Neutrophil (primary cell): ENCODE results near the gene GOLGA8B.
A peak's percentile ranks its signal among the peaks of the same experiment; 100 is the strongest.
"Not testable (repeated sequence)": the region's sequence is repeated elsewhere in the genome, so short reads cannot be mapped to it uniquely, and the experiment has no call there.

Experiments
- H3K27ac ChIP-seq: fragments of 200-600 bp; sonication (generic); 2 replicates; pipeline ENCODE4 v1.5.1; 2016; ENCODE audit warnings: mild to moderate bottlenecking, moderate library complexity
- H3K27me3 ChIP-seq: fragments of 200-600 bp; sonication (generic); 2 replicates; pipeline ENCODE4 v1.6.0; 2016; ENCODE audit warnings: mild to moderate bottlenecking
- H3K36me3 ChIP-seq: fragments of 200-600 bp; sonication (generic); 2 replicates; pipeline ENCODE4 v1.5.1; 2017
- H3K4me1 ChIP-seq, 2 experiments: fragments of 200-600 bp in 1 of 2; sonication (generic) in 1 of 2; 1 replicate in 1 of 2; 2 replicates in 1 of 2; pipeline versions ENCODE4 v1.5.1 to v1.6.1; 2013 to 2016; ENCODE audit warnings: low read depth in 1 of 2, low read length in 1 of 2, mild to moderate bottlenecking in 1 of 2, moderate library complexity in 1 of 2; ENCODE audit not compliant: control insufficient read depth in 1 of 2, insufficient read depth in 1 of 2
- H3K4me3 ChIP-seq, 2 experiments: fragments of 200-600 bp in 1 of 2; sonication (generic) in 1 of 2; 1 replicate in 1 of 2; 2 replicates in 1 of 2; pipeline ENCODE4 v1.5.1; 2013 to 2016; ENCODE audit warnings: low read depth in 1 of 2, low read length in 1 of 2, mild to moderate bottlenecking in 1 of 2, moderate library complexity in 1 of 2
- H3K9me3 ChIP-seq: fragments of 200-600 bp; sonication (generic); 2 replicates; pipeline ENCODE4 v1.5.1; 2016
- TF ChIP-seq, protein P1 (sequence below): fragments of 200-600 bp; sonication (generic); IDR thresholded peaks from 2 replicates; pipeline ENCODE4 v1.5.1; 2016; ENCODE audit warnings: antibody characterized with exemption

Gene GOLGA8B, protein sequence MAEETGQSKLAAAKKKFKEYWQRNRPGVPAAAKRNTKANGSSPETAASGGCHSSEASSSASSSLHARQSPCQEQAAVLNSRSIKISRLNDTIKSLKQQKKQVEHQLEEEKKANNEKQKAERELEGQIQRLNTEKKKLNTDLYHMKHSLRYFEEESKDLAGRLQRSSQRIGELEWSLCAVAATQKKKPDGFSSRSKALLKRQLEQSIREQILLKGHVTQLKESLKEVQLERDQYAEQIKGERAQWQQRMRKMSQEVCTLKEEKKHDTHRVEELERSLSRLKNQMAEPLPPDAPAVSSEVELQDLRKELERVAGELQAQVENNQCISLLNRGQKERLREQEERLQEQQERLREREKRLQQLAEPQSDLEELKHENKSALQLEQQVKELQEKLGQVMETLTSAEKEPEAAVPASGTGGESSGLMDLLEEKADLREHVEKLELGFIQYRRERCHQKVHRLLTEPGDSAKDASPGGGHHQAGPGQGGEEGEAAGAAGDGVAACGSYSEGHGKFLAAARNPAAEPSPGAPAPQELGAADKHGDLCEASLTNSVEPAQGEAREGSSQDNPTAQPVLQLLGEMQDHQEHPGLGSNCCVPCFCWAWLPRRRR

DNA sequence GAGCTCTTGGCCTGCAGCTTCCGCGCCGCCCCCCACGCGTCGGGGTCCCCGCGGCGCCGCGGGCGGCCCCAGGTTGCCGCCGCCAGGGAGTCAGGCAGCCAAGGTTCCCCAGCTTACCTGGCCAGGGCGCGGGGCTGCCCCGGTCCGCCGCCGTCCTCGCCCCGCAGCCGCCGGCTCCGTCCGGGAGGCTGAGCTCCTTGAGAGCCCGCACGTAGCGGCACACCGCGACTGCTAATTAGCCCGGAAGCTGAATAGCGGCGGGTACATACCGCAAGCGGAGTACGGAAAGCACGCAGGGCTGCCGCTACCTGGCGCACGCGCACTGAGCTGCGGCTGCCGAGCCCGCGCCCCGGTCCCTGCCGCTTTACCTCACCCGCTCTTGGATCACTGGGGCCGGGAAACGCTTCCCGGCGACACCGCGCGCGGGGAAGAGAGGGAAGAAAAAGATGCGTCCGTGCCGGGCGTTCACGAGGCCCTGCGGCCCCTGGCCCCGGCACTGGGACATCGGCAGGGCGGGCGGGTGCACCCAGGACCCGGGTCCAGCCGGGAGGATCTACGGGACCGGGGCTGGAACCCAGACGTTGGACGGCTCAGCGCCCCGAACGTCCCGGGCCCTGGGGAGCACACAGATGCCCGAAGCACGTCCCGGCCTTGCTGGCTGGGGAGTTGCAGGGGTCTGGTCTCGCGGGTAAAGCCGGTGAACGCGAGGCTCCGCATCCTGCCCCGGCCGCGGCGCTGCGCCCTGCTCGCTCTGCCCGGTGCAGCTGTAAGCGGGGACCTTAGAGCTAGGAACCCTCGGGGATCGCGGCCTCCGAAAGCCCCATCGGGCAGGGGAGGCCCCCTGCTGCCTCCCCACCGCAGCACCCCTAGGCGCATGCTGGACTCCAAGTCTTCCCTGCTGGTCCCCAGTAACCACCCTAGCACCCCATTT is at the start of gene GOLGA8B:
Gene GOLGA8B (minus strand): TSS at position 253 of the 931 bp plus-strand sequence. CDS start 47,739 bp downstream, outside the sequence.
- peaks cover 61% of the 10 kb centered on the region for H3K27me3 ChIP-seq
- TF ChIP-seq, protein P1, sequence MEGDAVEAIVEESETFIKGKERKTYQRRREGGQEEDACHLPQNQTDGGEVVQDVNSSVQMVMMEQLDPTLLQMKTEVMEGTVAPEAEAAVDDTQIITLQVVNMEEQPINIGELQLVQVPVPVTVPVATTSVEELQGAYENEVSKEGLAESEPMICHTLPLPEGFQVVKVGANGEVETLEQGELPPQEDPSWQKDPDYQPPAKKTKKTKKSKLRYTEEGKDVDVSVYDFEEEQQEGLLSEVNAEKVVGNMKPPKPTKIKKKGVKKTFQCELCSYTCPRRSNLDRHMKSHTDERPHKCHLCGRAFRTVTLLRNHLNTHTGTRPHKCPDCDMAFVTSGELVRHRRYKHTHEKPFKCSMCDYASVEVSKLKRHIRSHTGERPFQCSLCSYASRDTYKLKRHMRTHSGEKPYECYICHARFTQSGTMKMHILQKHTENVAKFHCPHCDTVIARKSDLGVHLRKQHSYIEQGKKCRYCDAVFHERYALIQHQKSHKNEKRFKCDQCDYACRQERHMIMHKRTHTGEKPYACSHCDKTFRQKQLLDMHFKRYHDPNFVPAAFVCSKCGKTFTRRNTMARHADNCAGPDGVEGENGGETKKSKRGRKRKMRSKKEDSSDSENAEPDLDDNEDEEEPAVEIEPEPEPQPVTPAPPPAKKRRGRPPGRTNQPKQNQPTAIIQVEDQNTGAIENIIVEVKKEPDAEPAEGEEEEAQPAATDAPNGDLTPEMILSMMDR, result no peak
- no peak within 1 kb of the TSS for H3K27ac ChIP-seq
- no peaks in the 10 kb centered on the region for H3K9me3 ChIP-seq
- H3K4me3 ChIP-seq, result peak within 1 kb of the TSS; percentile 61 to 63
- no peaks in the 10 kb centered on the region for H3K36me3 ChIP-seq
- H3K4me1 ChIP-seq, result peaks cover 7 to 13% of the 10 kb centered on the region in 2 experiments

DNA sequence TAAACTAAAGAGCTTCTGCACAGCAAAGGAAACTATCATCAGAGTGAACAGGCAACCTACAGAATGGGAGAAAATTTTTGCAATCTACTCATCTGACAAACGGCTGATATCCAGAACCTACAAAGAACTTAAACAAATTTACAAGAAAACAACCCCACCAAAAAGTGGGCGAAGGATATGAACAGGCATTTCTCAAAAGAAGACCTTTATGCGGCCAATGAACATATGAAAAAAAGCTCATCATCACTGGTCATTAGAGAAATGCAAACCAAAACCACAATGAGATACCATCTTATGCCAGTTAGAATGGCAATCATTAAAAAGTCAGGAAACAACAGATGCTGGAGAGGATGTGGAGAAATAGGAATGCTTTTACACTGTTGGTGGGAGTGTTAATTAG is 49.7 kb upstream of the GOLGA8B start:
- H3K4me1 ChIP-seq, H3K27me3 ChIP-seq, H3K36me3 ChIP-seq, H3K9me3 ChIP-seq, H3K27ac ChIP-seq, H3K4me3 ChIP-seq: not testable (repeated sequence)

DNA sequence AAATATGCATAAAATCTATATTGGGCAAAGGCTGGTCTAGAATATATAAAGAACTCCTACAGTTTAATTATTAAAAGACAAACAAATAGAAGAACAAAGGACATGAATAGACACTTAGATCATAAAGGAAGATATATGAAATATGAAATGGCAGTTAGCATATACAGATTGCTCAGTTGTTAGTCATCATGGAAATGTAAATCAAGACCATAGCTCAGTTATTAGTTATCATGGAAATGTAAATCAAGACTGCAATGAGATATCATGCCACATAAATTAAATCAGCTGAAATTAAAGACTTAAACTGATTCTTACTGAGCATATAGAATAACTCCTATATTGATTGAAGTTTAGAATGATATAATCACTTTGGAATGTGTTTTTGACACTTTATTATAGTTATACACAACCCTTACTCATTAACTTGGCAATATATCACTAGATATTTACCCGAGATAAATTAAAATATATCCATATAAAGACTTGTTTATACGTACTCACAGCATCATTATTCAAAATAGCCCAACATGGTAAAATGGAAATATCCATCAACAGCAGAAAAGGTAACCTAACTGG is 45.2 kb upstream of the GOLGA8B start:
- Histone ChIP-seq H3K27me3 (no peaks in the 10 kb centered on the region), H3K27ac (no peak overlapping the region), H3K9me3 (no peaks in the 10 kb centered on the region), H3K4me1 (no peaks in the 10 kb centered on the region), H3K36me3 (no peaks in the 10 kb centered on the region), H3K4me3 (no peak overlapping the region)
- TF ChIP-seq, protein P1, result no peak

DNA sequence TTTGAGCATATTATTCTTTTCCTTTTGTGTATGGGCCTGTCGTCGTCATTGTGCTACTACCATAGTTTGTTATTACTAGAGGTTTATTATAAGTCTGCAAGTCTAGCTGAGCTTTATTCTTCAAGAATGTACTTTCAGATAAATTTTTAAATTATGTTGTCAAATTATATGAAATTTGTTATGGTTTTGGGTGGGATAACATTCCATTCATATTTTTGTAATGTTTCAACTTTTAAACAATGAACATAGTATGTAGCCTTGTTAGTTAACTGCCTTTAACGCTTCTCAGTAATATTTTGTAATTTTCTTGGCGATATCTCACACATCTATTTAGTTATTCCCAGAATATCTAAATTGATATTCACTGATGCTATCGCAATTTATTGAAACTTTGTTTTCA is 41.6 kb upstream of the GOLGA8B start:
- Histone ChIP-seq H3K9me3 (no peaks in the 10 kb centered on the region), H3K4me3 (no peak overlapping the region), H3K27ac (no peak overlapping the region), H3K4me1 (peaks cover 2 to 6% of the 10 kb centered on the region in 2 experiments), H3K27me3 (peaks cover 23% of the 10 kb centered on the region), H3K36me3 (no peaks in the 10 kb centered on the region)
- TF ChIP-seq, protein P1, result no peak

DNA sequence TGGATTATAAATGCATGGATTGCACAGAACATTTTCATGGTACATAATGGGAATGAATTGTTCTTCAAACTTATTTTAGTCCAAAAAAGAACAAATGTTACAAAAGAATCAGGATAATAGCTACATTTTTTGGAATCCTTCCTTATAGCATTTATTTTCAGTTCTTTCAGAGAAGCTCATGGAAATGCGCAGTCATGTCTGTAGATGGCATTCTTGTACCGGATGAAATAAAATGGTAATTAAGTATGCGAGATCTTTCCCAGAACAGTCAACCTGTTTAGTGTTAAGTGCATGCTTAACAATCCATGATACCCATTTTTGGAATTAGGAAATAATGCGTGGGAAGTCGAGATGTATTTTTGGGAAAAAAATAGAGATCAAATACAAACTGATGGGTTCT is 38.2 kb upstream of the GOLGA8B start:
- no peaks in the 10 kb centered on the region for H3K9me3 ChIP-seq
- H3K27ac ChIP-seq, result no peak overlapping the region
- H3K4me1 ChIP-seq, result peaks cover 4 to 8% of the 10 kb centered on the region in 2 experiments
- no peaks in the 10 kb centered on the region for H3K36me3 ChIP-seq
- TF ChIP-seq, protein P1, result no peak
- H3K27me3 ChIP-seq, result peaks cover 28% of the 10 kb centered on the region
- no peak overlapping the region for H3K4me3 ChIP-seq
